Kidney (tissue), 14 donors: ENCODE measurements around the gene CER1. TPM values are rescaled to one million over a fixed set of nuclear protein-coding genes. Genes with fewer than 3 reads are reported as not detected.

Experiments used
- DNase-seq, 5 donors: peaks; one replicate each; pipeline ENCODE4 v3.0.0-alpha.2; 2013 to 2020
- FAIRE-seq: peaks from 2 replicates; lab custom pipeline; 2012; peaks lifted over from hg19 to GRCh38; lab: Jason Lieb, UNC
- H3K27ac ChIP-seq, 2 donors: one replicate each; pipeline ENCODE4 v1.7.0; 2013; ENCODE audit warnings: low read depth in 2 of 2, low read length in 2 of 2, inconsistent platforms in 1 of 2
- H3K27me3 ChIP-seq: one replicate; pipeline ENCODE4 v1.7.1; 2013; ENCODE audit warnings: low read length, inconsistent platforms; ENCODE audit not compliant: control insufficient read depth, insufficient read depth
- H3K36me3 ChIP-seq, 3 donors: one replicate each; pipeline versions ENCODE4 v1.7.0 to v1.7.1; 2013; ENCODE audit warnings: low read length in 3 of 3, control low read depth in 1 of 3, inconsistent platforms in 1 of 3; ENCODE audit not compliant: insufficient read depth in 3 of 3, control insufficient read depth in 2 of 3
- H3K4me1 ChIP-seq, 3 donors: one replicate each; pipeline versions ENCODE4 v1.7.0 to v1.7.1; 2013; ENCODE audit warnings: low read length in 3 of 3, inconsistent platforms in 1 of 3, low read depth in 1 of 3; ENCODE audit not compliant: control insufficient read depth in 2 of 3, insufficient read depth in 2 of 3
- H3K4me3 ChIP-seq, 3 donors: one replicate each; pipeline versions ENCODE4 v1.7.0 to v1.8.1; 2013; ENCODE audit warnings: low read length in 3 of 3, control low read depth in 1 of 3, inconsistent platforms in 1 of 3
- H3K9ac ChIP-seq, 3 donors: one replicate each; pipeline versions ENCODE4 v1.7.0 to v1.7.1; 2013; ENCODE audit warnings: low read length in 3 of 3, control low read depth in 1 of 3, inconsistent platforms in 1 of 3
- H3K9me3 ChIP-seq, 3 donors: one replicate each; pipeline versions ENCODE4 v1.7.0 to v1.7.1; 2013; ENCODE audit warnings: low read length in 3 of 3, control low read depth in 1 of 3, inconsistent platforms in 1 of 3; ENCODE audit not compliant: control insufficient read depth in 2 of 3, insufficient read depth in 1 of 3
- intact Hi-C: fragments of 100-400 bp; cut with DNase I; formaldehyde crosslinking; loops from one replicate; pipeline ENCODE4 v1.11.1; 2022
- polyA plus RNA-seq: library from polyadenylated mRNA; stranded (reverse); fragments of 350-450 nt; fragmentation: Illumina TruSeq; extraction: RNeasy Lipid Tissue Mini Kit (QIAGEN cat#74804); gene quantifications from one replicate; pipeline ENCODE4 v1.2.3, GENCODE V29; 2014; ENCODE audit warnings: low read depth, low replicate concordance; ENCODE audit not compliant: insufficient read depth
- total RNA-seq: library from RNA; stranded (reverse); fragmentation: NEBNext Ultra II Directional; extraction: Animal tissue kit (Norgen Biotek cat#: 25700); gene quantifications from one replicate; pipeline ENCODE4 v1.2.1, GENCODE V29; 2021
- TF ChIP-seq, protein P1 (sequence below): IDR thresholded peaks from 3 replicates; pipeline ENCODE4 v1.5.1; 2012; ENCODE audit warnings: mild to moderate bottlenecking, moderate library complexity, borderline replicate concordance; ENCODE audit not compliant: insufficient read depth; ENCODE audit errors: extremely low read depth
- donor health status: control.
- donor health status: control.
- donor health status: control.
- donor health status: control.
- donor health status: control.
- donor health status: DM: yes; HTN: yes; CAD: no.
- donor health status: Normal renal cell carcinoma (clear cell type).

The CER1 gene
- total and polyA plus RNA-seq, 2 donors from 2014 or later, result 0.45 TPM; not detected in 1

DNA sequence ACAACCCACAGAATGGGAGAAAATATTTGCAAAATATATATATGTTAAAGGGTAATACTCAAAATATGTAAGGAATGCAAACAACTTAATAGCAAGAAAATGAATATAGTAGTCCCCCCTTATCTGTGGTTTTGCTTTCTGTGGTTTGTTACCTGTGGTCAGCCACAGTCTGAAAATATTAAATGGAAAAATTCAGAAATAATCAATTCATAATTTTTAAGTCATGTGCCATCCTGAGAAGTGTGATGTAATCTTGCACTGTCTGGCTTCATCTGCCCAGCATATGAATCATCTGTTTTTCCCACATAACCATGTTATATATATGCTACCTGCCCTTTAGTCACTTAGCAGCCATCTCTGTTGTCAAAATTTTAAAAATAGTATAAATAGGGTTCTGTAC, 11.7 kb downstream of the CER1 start:
- FAIRE-seq (no peak), DNase-seq (no peak)
- H3K27ac ChIP-seq, result no peak overlapping the region
- no peaks in the 10 kb centered on the region for H3K36me3 ChIP-seq
- H3K27me3 ChIP-seq, result no peaks in the 10 kb centered on the region
- intact Hi-C loops, result no loop called here
- H3K9me3 ChIP-seq, result peaks cover 0 to 6% (median 2%) of the 10 kb centered on the region in 3 donors
- H3K4me1 ChIP-seq, result no peaks in the 10 kb centered on the region
- no peak overlapping the region for H3K9ac ChIP-seq
- TF ChIP-seq, protein P1, sequence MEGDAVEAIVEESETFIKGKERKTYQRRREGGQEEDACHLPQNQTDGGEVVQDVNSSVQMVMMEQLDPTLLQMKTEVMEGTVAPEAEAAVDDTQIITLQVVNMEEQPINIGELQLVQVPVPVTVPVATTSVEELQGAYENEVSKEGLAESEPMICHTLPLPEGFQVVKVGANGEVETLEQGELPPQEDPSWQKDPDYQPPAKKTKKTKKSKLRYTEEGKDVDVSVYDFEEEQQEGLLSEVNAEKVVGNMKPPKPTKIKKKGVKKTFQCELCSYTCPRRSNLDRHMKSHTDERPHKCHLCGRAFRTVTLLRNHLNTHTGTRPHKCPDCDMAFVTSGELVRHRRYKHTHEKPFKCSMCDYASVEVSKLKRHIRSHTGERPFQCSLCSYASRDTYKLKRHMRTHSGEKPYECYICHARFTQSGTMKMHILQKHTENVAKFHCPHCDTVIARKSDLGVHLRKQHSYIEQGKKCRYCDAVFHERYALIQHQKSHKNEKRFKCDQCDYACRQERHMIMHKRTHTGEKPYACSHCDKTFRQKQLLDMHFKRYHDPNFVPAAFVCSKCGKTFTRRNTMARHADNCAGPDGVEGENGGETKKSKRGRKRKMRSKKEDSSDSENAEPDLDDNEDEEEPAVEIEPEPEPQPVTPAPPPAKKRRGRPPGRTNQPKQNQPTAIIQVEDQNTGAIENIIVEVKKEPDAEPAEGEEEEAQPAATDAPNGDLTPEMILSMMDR, result no peak
- no peak overlapping the region for H3K4me3 ChIP-seq

DNA sequence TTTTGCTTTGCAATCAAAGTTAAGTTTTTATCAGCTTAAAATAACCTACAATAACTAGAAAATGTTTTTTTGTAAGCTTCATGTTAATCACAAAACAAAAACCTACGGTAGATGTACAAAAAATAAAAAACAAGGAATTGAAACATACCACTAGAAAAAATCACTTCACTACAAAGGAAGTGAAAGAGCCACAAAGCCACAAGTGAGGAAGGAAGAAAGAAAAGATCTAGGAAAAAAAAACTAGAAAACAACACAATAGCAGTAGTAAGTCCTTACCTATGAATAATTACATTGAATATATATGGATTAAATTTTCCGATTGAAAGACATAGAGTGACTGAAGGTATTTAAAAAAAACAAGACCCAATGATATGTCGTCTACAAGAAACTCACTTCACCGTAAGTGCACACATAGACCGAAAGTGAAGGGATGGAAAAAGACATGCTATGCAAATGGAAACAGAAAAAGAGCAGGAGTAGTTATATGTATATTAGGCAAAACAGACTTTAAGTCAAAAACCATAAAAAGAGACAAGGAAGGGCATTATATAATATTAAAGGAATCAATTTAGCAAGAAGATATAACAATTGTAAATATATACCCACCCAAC, 15.9 kb downstream of the CER1 start:
- H3K27ac ChIP-seq, result no peak overlapping the region
- intact Hi-C loops, result no loop called here
- no peak for DNase-seq
- H3K4me1 ChIP-seq, result no peaks in the 10 kb centered on the region
- no peak for FAIRE-seq
- H3K27me3 ChIP-seq, result no peaks in the 10 kb centered on the region
- no peaks in the 10 kb centered on the region for H3K36me3 ChIP-seq
- no peak overlapping the region for H3K9ac ChIP-seq
- TF ChIP-seq, protein P1, result no peak
- H3K9me3 ChIP-seq, result peaks cover 0 to 6% (median 2%) of the 10 kb centered on the region in 3 donors
- no peak overlapping the region for H3K4me3 ChIP-seq

DNA sequence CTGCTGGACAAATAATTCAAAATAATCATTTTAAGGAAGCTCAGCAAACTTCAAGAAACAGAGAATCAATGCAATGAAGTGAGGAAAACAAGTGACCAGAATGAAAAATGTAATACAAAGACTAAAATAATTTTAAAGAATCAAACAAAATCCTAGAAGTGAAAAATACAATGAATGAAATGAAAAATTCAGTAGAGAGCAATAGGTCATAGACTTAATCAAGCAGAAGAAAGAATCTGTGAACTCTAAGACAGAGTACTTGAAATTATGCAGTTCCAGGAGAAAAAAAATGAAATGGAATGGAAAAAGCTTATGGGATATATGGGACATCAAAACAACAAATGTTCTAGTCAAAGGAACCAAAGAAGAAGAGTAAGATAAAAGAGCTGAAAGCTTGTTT, 17.5 kb downstream of the CER1 start:
- peaks cover 0 to 6% (median 2%) of the 10 kb centered on the region in 3 donors for H3K9me3 ChIP-seq
- H3K4me3 ChIP-seq, result no peak overlapping the region
- no peak for FAIRE-seq
- no peaks in the 10 kb centered on the region for H3K36me3 ChIP-seq
- no peaks in the 10 kb centered on the region for H3K27me3 ChIP-seq
- no peaks in the 10 kb centered on the region for H3K4me1 ChIP-seq
- TF ChIP-seq, protein P1, result no peak
- intact Hi-C loops, result no loop called here
- H3K9ac ChIP-seq, result no peak overlapping the region
- no peak overlapping the region for H3K27ac ChIP-seq
- DNase-seq, result no peak
